Measurements from ENCODE around the gene CIC.

Gene CIC

GRCh38 chr19:42268704-42269477 is at the start of gene CIC:
CIC (plus strand) TSS chr19:42269252; CDS start chr19:42271784, 2,532 bp downstream.
- peak; percentile 100 for DNase-seq

- DNase-seq = peak; percentile 98
Measured at GRCh38 chr19:42219812-42220750, 49.0 kb upstream of the CIC start, which contains the start of gene ZNF526. ZNF526 (plus strand) TSS chr19:42220312; CDS start chr19:42224404, 4,092 bp downstream.

GRCh38 chr19:42220751-42221097 is 48.3 kb upstream of the CIC start:
- no peak for DNase-seq

- DNase-seq = no peak
Measured at GRCh38 chr19:42224940-42225717, 43.9 kb upstream of the CIC start.

GRCh38 chr19:42225718-42226292 is 43.2 kb upstream of the CIC start:
- no peak for DNase-seq

- no peak for DNase-seq
Measured at GRCh38 chr19:42226886-42227285, 42.2 kb upstream of the CIC start.

- no peak for DNase-seq
Measured at GRCh38 chr19:42228641-42229040, 40.4 kb upstream of the CIC start.

GRCh38 chr19:42229301-42229854 is 39.7 kb upstream of the CIC start:
- no peak for DNase-seq

GRCh38 chr19:42229855-42230351 is 39.1 kb upstream of the CIC start:
- no peak for DNase-seq

GRCh38 chr19:42230571-42230970 is 38.5 kb upstream of the CIC start:
- no peak for DNase-seq

GRCh38 chr19:42232435-42232834 is 36.6 kb upstream of the CIC start:
- no peak for DNase-seq

GRCh38 chr19:42233106-42233505 is 35.9 kb upstream of the CIC start:
- DNase-seq = no peak

- DNase-seq = no peak
Measured at GRCh38 chr19:42233678-42234292, 35.3 kb upstream of the CIC start.

- DNase-seq = no peak
Measured at GRCh38 chr19:42234364-42234763, 34.7 kb upstream of the CIC start.

- DNase-seq = no peak
Measured at GRCh38 chr19:42235181-42235580, 33.9 kb upstream of the CIC start.

- no peak for DNase-seq
Measured at GRCh38 chr19:42239544-42240220, 29.4 kb upstream of the CIC start.

GRCh38 chr19:42241279-42241678 is 27.8 kb upstream of the CIC start:
- no peak for DNase-seq

- DNase-seq = no peak
Measured at GRCh38 chr19:42242069-42242511, 27.0 kb upstream of the CIC start.

GRCh38 chr19:42242512-42243409 is 26.3 kb upstream of the CIC start, which contains the start of gene GSK3A:
GSK3A (minus strand) TSS chr19:42242602; CDS start chr19:42242465, 137 bp downstream.
- peak; percentile 99 for DNase-seq

Measured in right hindlimb (tissue), 1 donor.